H1 (cell line): Measurements from ENCODE around the gene MGMT.

Experiments
- CEBPB ChIP-seq: IDR thresholded peaks from 2 replicates; pipeline ENCODE4 v1.6.1; 2012; ENCODE audit warnings: low read depth, low read length
- EGR1 ChIP-seq: IDR thresholded peaks from 2 replicates; pipeline ENCODE4 v1.6.1; 2011; ENCODE audit warnings: low read depth, low read length, borderline replicate concordance
- POLR2A ChIP-seq, 2 experiments: IDR thresholded peaks; 1 replicate in 1 of 2; 2 replicates in 1 of 2; pipeline ENCODE4 v1.6.1; 2011; ENCODE audit warnings: low read depth in 2 of 2, low read length in 2 of 2, mild to moderate bottlenecking in 2 of 2; ENCODE audit errors: control extremely low read depth in 1 of 2
- RAD21 ChIP-seq, 2 experiments: IDR thresholded peaks in 1 of 2; conservative IDR thresholded peaks in 1 of 2; 2 replicates each; pipeline ENCODE4 v1.6.1; 2011; ENCODE audit warnings: low read depth in 2 of 2, low read length in 2 of 2, improper control_type of control experiment in 1 of 2, inconsistent platforms in 1 of 2, mild to moderate bottlenecking in 1 of 2, moderate library complexity in 1 of 2
- RFX5 ChIP-seq: IDR thresholded peaks from 2 replicates; pipeline ENCODE4 v1.6.1; 2011; ENCODE audit warnings: low read depth, low read length, improper control_type of control experiment, borderline replicate concordance
- RNF2 ChIP-seq: fragments of 200-900, 300-1000 bp; sonication (generic); IDR thresholded peaks from 2 replicates; pipeline ENCODE4 v1.7.1; 2016; ENCODE audit warnings: borderline replicate concordance, low read depth, mild to moderate bottlenecking, antibody characterized with exemption, low read length; ENCODE audit not compliant: poor library complexity, severe bottlenecking; ENCODE audit errors: missing control alignments
- TF ChIP-seq, protein P1 (sequence below): IDR thresholded peaks from 2 replicates; pipeline ENCODE4 v1.6.1; 2011; ENCODE audit warnings: low read length, improper control_type of control experiment
- TF ChIP-seq, protein P2 (sequence below), 3 experiments: IDR thresholded peaks; 1 replicate in 2 of 3; 2 replicates in 1 of 3; pipeline versions ENCODE4 v1.5.1 to v1.6.1; 2011; ENCODE audit warnings: low read length in 3 of 3, mild to moderate bottlenecking in 3 of 3, inconsistent platforms in 2 of 3, low read depth in 1 of 3, moderate library complexity in 1 of 3; ENCODE audit not compliant: insufficient read depth in 1 of 3; ENCODE audit errors: control extremely low read depth in 1 of 3

DNA sequence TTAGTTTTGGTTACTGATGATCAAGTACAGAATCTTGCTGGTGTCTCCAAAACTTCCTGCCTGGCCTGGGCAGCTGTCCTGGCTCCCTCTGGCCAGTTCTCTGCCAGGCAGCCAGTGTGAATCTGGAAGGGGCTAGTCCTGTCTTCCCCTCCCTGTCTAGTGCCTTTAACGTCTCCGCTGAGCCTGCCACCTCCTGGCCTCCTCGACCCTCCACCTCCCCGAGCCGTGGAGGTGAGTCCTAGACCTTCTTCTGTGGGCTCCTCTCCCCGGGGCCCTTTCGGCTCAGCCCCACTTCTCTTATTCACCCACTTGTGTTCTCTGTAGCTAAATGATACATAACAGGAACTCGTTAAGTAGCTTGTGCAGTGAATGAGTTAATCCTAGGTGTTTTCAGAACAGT lies 218.2 kb downstream of the MGMT start:
- TF ChIP-seq EGR1 (no peak), POLR2A (IDR thresholded peaks at IDR 0.05; ENCODE audit: control extremely low read depth in 1 of 2, low read depth in 2 of 2, low read length in 2 of 2) (no peak), RAD21 (IDR thresholded peaks at IDR 0.05 in 1 of 2, conservative IDR thresholded peaks at IDR 0.05 in 1 of 2; ENCODE audit: low read depth in 2 of 2, low read length in 2 of 2) (no peak), RNF2 (no peak), CEBPB (no peak), RFX5 (no peak)
- TF ChIP-seq, protein P1, sequence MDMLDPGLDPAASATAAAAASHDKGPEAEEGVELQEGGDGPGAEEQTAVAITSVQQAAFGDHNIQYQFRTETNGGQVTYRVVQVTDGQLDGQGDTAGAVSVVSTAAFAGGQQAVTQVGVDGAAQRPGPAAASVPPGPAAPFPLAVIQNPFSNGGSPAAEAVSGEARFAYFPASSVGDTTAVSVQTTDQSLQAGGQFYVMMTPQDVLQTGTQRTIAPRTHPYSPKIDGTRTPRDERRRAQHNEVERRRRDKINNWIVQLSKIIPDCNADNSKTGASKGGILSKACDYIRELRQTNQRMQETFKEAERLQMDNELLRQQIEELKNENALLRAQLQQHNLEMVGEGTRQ: no peak
- TF ChIP-seq, protein P2, sequence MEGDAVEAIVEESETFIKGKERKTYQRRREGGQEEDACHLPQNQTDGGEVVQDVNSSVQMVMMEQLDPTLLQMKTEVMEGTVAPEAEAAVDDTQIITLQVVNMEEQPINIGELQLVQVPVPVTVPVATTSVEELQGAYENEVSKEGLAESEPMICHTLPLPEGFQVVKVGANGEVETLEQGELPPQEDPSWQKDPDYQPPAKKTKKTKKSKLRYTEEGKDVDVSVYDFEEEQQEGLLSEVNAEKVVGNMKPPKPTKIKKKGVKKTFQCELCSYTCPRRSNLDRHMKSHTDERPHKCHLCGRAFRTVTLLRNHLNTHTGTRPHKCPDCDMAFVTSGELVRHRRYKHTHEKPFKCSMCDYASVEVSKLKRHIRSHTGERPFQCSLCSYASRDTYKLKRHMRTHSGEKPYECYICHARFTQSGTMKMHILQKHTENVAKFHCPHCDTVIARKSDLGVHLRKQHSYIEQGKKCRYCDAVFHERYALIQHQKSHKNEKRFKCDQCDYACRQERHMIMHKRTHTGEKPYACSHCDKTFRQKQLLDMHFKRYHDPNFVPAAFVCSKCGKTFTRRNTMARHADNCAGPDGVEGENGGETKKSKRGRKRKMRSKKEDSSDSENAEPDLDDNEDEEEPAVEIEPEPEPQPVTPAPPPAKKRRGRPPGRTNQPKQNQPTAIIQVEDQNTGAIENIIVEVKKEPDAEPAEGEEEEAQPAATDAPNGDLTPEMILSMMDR (IDR thresholded peaks at IDR 0.05; ENCODE audit: control extremely low read depth in 1 of 3, insufficient read depth in 1 of 3, low read depth in 1 of 3, low read length in 3 of 3): no peak
